Measurements from ENCODE around the gene ZNF382. TPM values are rescaled to one million over a fixed set of nuclear protein-coding genes. Genes with fewer than 3 reads are reported as not detected.

Gene ZNF382
- total RNA-seq, 4 donors from 2014 or later: 0.16 to 9.0 (median 1.9) TPM

DNA sequence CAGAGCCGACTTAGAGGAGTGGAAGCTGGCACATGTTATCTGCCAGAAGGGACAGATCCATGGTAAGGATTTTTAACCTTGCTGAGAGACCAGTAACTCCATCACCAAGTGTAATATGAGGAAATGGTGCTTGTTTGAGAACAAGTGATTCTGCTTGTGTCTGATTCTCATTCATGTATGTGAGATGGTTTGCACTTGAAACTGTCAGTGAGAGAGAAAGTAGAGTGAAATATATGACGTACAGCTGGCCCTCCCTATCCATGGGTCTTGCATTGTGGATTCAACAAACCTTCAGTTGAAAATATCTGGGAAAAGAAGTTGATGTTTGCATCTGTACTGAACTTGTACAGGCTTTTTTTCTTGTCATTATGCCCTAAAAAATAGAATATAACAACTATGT, 63.5 kb downstream of the ZNF382 start:
- intact Hi-C loops (cut with DNase I; ENCODE audit: low total_unique reads) (loop anchor here (5.0 kb wide), 2 partner anchors 291 to 544 kb away; partner anchors contain the start of genes ZFP14 and ZNF585B), in situ Hi-C loops (cut with MboI; ENCODE audit: low sequenced_read_pairs in 4 of 4) (no loop called here)
- ATAC-seq (no peak), DNase-seq (no peak)
- peaks cover 6 to 9% of the 10 kb centered on the region in 2 donors for H3K4me1 ChIP-seq
- H3K27ac ChIP-seq: no peak overlapping the region
- peaks cover 2 to 34% of the 10 kb centered on the region in 2 donors for H3K36me3 ChIP-seq
- TF ChIP-seq, protein P1, sequence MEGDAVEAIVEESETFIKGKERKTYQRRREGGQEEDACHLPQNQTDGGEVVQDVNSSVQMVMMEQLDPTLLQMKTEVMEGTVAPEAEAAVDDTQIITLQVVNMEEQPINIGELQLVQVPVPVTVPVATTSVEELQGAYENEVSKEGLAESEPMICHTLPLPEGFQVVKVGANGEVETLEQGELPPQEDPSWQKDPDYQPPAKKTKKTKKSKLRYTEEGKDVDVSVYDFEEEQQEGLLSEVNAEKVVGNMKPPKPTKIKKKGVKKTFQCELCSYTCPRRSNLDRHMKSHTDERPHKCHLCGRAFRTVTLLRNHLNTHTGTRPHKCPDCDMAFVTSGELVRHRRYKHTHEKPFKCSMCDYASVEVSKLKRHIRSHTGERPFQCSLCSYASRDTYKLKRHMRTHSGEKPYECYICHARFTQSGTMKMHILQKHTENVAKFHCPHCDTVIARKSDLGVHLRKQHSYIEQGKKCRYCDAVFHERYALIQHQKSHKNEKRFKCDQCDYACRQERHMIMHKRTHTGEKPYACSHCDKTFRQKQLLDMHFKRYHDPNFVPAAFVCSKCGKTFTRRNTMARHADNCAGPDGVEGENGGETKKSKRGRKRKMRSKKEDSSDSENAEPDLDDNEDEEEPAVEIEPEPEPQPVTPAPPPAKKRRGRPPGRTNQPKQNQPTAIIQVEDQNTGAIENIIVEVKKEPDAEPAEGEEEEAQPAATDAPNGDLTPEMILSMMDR (IDR thresholded peaks at IDR 0.05 in 4 of 5, conservative IDR thresholded peaks at IDR 0.05 in 1 of 5): no peak
- no peak for TF ChIP-seq POLR2A (IDR thresholded peaks at IDR 0.05)
- no peaks in the 10 kb centered on the region for H3K9me3 ChIP-seq
- no peaks in the 10 kb centered on the region for H3K27me3 ChIP-seq
- no peak overlapping the region for H3K4me3 ChIP-seq

DNA sequence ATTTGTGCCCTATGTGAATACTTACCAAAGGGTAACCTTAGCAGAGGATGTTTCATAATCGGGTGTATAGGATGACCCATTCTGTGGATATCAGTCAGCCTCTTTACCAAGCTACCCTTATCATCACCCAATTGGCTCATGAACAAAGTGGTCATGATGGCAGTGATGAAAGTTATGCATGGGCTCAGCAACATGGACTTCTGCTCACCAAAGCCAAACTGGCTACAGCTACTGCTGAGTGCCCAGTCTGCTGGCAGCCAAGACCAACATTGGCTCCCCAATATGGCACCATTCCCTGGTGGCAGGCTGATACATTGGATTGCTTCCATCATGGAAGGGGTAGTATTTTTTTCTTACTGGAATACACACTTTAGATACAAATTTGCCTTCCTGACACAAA, 67.3 kb downstream of the ZNF382 start:
- DNase-seq (no peak), ATAC-seq (no peak)
- Histone ChIP-seq H3K27ac (no peak overlapping the region), H3K36me3 (peaks cover 0 to 31% of the 10 kb centered on the region in 2 donors), H3K4me1 (peaks cover 0 to 5% of the 10 kb centered on the region in 2 donors), H3K4me3 (no peak overlapping the region), H3K9me3 (no peaks in the 10 kb centered on the region), H3K27me3 (no peaks in the 10 kb centered on the region)
- intact Hi-C loops (cut with DNase I; ENCODE audit: low total_unique reads): no loop called here
- TF ChIP-seq, protein P1 (IDR thresholded peaks at IDR 0.05 in 4 of 5, conservative IDR thresholded peaks at IDR 0.05 in 1 of 5): no peak
- TF ChIP-seq POLR2A (IDR thresholded peaks at IDR 0.05): no peak
- in situ Hi-C loops (cut with MboI; ENCODE audit: low sequenced_read_pairs in 4 of 4): no loop called here

DNA sequence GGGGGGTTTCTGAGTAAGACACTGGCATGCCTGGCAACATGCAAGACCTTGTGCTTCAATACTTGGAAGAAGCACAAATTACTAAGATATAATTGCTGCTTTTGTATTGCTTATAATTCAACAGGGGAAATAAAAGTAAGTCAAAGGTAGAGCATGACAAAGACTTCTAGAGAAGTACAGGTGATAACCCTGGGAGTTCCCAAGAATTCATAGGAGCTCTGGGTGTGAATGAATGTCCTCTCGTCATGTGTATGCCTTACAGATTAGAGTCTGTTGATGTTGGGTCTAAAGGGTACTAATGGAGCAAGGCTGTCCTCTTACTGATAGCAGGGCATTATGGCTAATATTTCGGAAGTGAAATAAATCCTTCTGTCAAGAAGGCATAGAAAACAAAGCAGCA, 69.1 kb downstream of the ZNF382 start:
- Histone ChIP-seq H3K27ac (no peak overlapping the region), H3K4me3 (no peak overlapping the region), H3K9me3 (peaks cover 0 to 5% (median 0%) of the 10 kb centered on the region in 3 donors), H3K4me1 (no peaks in the 10 kb centered on the region), H3K36me3 (peaks cover 4 to 49% of the 10 kb centered on the region in 2 donors), H3K27me3 (no peaks in the 10 kb centered on the region)
- ATAC-seq (no peak), DNase-seq (no peak)
- intact Hi-C loops (cut with DNase I; ENCODE audit: low total_unique reads): no loop called here
- in situ Hi-C loops (cut with MboI; ENCODE audit: low sequenced_read_pairs in 4 of 4): no loop called here
- TF ChIP-seq POLR2A (IDR thresholded peaks at IDR 0.05): no peak
- TF ChIP-seq, protein P1 (IDR thresholded peaks at IDR 0.05 in 4 of 5, conservative IDR thresholded peaks at IDR 0.05 in 1 of 5): no peak

DNA sequence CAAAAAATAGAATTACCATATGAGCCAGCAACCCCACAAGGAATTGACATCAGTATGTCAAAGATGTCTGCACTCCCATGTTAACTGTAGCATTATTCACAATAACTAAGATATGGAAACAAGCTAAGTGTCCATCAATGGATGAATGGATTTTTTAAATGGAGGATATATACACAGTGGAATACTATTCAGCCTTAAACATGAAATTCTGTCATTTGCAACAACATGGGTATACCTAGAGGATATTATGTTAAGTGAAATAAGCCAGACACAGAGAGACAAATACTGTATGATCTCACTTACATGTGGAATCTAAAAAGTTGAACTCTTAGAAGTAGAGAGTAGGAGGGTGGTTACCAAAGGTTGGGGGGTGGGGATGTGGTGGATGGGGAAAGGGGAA, 74.3 kb downstream of the ZNF382 start:
- H3K4me3 ChIP-seq: no peak overlapping the region
- H3K4me1 ChIP-seq: no peaks in the 10 kb centered on the region
- H3K9me3 ChIP-seq: peaks cover 0 to 5% (median 0%) of the 10 kb centered on the region in 3 donors
- H3K27ac ChIP-seq: no peak overlapping the region
- in situ Hi-C loops (cut with MboI; ENCODE audit: low sequenced_read_pairs in 4 of 4) (no loop called here), intact Hi-C loops (cut with DNase I; ENCODE audit: low total_unique reads) (no loop called here)
- TF ChIP-seq, protein P1 (IDR thresholded peaks at IDR 0.05 in 4 of 5, conservative IDR thresholded peaks at IDR 0.05 in 1 of 5): no peak
- TF ChIP-seq POLR2A (IDR thresholded peaks at IDR 0.05): no peak
- no peaks in the 10 kb centered on the region for H3K27me3 ChIP-seq
- DNase-seq (no peak), ATAC-seq (no peak)
- peaks cover 7 to 49% of the 10 kb centered on the region in 2 donors for H3K36me3 ChIP-seq

Other genes starting within 250 kb of the ZNF382 start
- 1 to 10 TPM in 1 of 4 donors, under 1 TPM in 3; 0.67 to 1.9 (median 0.74) TPM for gene ZFP14, start 226.1 kb upstream of the ZNF382 start, total RNA-seq
- under 1 TPM; 0.10 to 0.98 (median 0.92) TPM for gene ZFP82, start 186.7 kb upstream of the ZNF382 start, total RNA-seq
- 1 to 10 TPM; 4.1 to 8.3 (median 5.9) TPM for gene ZNF566, start 115.8 kb upstream of the ZNF382 start, total RNA-seq
- 10 to 100 TPM in 1 of 4 donors, 1 to 10 TPM in 3; 1.3 to 16.3 (median 3.2) TPM for gene ZNF260, start 77.0 kb upstream of the ZNF382 start, total RNA-seq
- gene ZNF529, start 32.0 kb upstream of the ZNF382 start, total RNA-seq: 1 to 10 TPM; 4.1 to 6.6 (median 5.4) TPM
- gene ZNF461, start 61.5 kb downstream of the ZNF382 start, total RNA-seq: 1 to 10 TPM; 1.0 to 4.5 (median 2.6) TPM
- 1 to 10 TPM; 1.1 to 3.5 (median 1.9) TPM for gene ZNF567, start 82.3 kb downstream of the ZNF382 start, total RNA-seq
- under 1 TPM; 0.24 to 0.55 (median 0.42) TPM for gene ZNF850, start 167.5 kb downstream of the ZNF382 start, total RNA-seq
- gene ZNF790, start 233.1 kb downstream of the ZNF382 start, total RNA-seq: 1 to 10 TPM; 2.4 to 8.1 (median 5.2) TPM
- 1 to 10 TPM in 1 of 4 donors, under 1 TPM in 3; 0.36 to 3.9 (median 0.51) TPM for gene ZNF345, start 245.6 kb downstream of the ZNF382 start, total RNA-seq